Measurements from ENCODE around the gene SPECC1L.

The SPECC1L gene

DNA sequence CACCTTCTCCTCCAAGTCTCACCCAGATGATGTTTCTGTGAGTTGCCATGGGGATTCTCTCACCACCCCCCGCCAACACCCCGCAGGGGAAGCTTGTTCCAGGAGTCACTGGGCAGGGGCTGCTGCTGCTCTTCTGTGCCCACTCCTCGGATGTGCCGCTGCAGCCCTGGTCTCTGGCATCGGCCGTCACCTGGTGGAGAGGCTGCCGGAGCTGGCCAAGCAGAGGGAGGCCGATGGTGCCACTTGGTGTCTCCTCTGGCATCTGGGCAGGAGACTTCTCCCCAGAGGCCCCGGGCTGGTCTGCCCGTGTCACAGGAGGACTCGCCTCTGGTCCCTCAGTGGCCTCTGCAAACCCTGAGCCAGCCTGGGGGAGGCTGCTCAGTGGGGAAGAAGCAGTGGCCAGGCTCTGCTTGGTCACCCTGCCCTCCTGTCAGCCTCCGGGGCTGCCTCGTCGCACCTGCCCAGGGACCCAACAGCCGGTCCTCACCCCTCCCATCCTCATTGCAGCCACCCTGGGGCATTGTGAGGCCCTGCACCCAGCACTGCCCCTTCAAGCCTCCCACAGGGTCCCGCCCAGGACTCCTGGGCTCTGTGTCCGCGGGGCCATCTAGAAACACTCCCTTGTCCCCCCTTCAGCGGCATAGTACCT, 156.3 kb downstream of the SPECC1L start:
- DNase-seq, result peak in 2 of 56 donors; percentile 16 to 17

DNA sequence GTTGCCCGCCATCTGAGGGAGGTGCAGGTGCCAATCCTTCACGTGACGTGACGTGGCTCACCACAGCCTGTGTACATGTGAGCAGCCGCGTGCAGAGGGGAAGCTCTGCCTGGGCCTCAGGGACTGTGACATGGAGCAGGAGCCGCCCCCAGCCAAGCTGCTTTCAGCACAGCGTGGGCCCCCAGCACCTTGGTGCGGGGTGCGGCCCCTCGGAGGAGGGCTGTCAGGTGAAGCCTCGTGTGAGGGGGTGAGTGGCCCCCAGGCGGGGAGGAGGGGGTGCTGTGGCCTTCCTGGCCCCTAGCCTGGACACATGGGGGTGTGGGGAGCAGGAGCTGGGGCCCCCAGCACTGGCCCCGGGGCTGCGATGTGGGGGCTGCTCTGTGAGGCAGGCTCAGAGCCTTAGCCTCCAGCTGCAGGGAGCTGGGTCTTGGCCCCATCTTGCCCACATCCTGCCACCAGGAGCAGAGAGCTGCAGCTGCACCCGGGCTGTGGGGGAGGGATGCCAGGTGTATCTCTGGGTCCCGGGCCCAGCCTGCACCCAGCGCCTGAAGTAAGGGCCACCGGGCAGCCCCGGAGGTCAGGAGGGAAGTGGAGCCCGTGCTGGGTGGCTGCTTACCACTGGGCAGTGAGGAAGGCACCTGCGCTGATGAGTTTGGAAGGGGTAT, 157.0 kb downstream of the SPECC1L start, which contains the start of gene ADORA2A:
ADORA2A (plus strand) TSS at position 100 of the 665 bp plus-strand sequence. CDS start 5,806 bp downstream, outside the sequence.
- peak in 20 of 56 donors; percentile 12 to 69 (median 34) for DNase-seq

DNA sequence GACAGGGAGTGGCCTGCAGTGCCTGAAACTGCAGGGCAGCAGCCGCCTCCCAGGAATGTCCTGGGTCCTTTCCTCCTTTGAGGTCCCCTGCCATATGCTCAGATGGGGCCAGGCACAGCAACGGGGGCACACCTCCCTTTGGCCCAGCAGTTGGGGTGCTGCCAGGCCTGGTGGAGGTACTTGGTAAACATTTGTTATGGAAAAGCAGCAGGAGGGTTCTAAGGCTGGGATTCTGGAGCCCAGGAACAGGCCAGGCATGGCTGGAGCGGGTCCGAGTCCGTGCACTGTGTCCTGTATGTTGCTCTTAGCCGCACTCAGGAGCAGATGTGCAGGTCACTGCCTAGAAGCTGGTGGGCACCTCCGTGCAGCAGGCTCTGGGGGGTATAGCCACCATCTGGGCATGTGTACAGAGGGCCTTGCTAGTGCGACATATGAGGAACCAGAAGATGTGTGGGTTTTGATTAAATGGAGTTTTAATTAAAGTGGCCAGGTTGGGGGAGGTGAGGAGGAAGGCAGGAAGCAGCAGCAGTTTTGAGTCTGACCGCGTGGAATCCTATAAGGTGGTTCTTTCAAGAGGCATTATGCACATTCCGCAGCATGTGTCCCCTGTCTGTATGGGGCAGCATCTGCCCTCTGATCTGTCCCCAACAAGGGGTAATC, 158.2 kb downstream of the SPECC1L start:
- no peak for DNase-seq

DNA sequence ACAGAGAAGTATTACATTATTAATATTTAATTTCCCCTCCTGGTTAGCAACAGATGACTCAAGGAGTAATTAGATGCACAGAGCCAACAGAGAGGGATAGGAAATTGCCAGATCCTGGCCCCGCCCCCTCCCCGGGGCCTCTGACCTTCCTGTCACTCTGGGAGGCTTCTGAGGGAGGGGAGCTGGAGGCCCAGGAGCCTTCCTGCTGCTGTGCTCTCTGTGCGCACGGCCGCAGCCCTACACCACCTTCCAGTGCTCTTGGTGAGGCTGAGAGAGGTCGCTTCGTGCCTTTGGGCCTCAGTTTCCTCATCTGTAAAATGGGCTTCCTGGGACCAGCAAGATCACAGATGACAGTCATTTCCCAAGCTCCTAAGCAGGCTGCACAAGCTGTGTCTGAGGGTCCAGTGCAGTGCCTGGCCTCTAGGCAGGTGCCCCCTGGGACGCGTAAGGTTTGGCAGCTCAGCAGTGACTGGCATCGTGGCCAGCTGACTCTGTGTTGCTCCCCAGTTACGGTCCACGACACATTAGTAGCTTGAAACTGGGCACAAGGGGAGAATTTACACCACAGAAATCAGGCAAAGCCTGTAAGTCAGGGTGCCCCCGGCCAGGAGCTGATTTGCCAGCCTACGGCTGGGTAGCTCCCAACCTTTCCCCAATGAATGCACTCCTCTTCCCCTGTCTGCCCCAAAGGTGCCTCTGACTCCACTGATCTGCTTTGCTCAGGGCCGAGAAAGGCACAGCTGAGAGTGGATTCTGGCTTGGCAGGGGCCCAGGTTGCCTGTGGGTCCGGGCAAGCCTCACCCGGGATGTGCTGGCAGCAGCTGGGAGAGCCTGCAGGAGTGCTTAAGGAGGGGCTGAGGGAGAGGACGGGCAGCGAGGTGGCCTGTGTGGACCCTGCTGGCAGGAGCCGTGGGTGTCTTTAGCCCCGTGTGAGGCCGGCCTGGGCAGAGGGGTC, 159.1 kb downstream of the SPECC1L start:
- DNase-seq, result peak in 4 of 56 donors; percentile 12 to 54 (median 17)

DNA sequence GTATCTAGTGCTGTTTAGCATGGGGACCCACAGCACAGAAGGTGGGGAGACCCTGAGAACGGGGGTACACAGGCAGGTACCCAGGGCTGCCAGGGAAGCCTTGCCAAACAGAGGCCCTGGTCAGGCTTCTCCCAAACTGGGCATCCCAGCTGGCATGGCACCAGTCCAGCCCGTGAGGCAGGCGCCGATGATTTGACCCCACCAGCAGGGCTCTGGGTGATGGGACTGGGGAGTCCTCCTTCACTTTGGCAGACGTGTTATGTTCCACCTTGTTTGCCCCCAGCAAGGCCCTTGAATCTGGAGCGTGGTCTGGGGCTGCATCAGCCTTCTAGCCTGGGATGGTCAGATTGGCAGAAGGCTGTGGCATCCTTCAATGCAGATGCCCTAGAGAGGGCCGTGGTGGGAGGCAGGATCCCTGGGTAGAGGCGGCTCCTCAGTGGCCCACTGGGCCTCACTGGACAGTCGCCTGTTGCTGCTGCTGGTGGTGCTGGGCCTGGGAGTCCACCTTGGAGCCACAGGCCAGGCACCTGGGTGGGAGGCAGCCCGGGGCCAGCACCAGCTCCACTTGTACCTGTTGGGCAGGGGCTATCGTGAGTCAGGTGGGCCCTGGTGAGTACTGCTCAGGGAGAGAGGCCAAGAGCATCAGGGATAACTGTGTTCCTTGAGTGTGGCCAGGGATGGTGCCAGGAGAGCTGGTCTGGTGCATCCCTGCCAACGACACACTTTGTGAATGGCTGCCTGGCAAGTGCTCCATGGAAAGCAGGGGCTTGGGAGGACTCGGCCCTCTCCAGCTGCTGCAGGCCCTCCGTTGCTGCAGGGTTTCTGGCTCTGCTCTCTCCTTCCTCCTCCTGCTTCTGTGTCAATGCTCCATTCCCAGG, 160.0 kb downstream of the SPECC1L start:
- peak in 5 of 56 donors; percentile 9 to 24 (median 11) for DNase-seq

DNA sequence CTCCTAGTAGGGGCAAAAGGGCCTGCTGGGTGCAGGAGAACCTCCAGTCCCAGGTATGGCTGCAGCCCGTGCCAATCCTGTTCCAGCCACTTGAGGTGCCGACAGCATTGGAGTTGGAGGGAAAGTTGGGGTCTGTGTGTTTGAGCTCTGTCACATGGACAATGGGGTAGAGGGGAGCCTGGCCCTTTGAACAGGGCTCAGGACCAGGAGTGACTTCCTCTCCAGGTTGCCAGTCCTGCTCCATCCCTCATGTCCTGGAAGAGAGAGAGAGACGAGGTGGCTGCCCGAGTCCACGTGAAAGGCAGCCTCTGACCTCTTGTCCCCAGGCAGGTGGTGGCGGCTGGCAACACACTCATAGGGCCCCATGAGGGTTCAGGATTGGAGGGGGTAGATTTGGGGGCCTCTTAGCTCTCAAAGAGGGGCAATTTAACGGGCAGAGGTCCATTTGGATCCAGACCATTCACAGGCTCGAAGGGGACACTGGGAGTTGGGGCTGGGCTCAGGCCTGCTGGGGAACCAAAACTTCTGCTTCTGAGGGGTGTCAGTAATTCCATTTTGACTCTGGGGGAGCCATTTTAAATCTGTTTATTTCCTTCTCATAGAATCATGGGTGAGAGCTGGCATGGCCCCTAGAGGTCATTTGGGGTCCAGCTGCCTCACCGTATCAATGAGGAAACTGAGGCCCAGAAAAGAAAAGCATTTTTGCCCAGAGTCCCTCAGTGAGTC, 160.8 kb downstream of the SPECC1L start:
- no peak for DNase-seq

DNA sequence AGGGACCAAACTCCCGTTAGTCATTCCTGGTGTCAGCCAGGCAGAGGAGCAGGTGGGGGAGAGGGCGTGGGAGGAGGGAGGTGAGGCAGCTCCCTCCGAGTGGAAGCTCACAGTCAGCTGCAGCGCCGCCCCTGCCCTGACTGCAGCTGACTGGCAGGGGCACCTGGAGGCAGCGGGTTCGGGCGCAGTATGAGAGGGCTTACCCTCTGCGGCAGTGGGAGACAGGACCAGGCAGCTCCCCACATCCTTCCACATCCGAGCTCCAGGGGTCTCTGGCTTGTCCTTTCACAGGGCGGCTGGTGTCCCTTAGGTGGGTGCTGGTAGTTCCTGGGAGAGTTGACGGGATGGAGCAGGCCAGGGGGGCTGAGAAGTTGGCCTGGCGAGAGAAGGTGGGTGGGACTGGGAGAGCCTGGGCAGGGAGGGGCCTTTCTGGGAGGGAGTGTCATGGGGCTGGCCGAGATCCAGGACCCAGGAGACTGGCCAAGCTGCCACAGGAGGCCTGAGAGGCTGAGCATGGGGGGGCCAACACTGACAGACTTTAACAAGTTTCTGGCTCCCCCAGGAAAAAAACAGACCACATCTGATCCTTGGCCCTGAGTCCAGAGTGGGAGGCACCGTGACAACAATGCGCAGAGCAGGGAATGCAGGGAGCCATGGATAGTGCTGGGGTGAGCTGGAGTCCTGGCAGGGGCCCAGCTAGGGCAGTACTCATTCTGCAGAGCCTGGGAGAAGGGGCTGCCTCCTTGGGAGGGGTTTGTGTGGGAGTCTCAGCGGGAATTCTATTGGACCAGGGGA, 161.6 kb downstream of the SPECC1L start:
- DNase-seq, result peak in 40 of 56 donors; percentile 12 to 86 (median 48)

DNA sequence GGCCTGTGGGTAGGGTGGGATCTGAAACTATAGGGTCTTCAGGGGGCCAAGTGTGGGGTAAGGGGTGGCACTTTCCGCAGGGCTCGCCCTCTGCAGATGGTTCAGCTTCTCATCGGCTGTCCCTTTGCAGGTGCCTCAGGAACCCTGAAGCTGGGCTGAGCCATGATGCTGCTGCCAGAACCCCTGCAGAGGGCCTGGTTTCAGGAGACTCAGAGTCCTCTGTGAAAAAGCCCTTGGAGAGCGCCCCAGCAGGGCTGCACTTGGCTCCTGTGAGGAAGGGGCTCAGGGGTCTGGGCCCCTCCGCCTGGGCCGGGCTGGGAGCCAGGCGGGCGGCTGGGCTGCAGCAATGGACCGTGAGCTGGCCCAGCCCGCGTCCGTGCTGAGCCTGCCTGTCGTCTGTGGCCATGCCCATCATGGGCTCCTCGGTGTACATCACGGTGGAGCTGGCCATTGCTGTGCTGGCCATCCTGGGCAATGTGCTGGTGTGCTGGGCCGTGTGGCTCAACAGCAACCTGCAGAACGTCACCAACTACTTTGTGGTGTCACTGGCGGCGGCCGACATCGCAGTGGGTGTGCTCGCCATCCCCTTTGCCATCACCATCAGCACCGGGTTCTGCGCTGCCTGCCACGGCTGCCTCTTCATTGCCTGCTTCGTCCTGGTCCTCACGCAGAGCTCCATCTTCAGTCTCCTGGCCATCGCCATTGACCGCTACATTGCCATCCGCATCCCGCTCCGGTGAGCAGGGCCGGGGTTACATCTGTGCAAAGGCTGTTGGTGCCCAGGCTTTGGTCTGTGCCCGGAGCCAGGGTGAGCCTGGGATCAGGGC, 162.6 kb downstream of the SPECC1L start:
- no peak for DNase-seq

DNA sequence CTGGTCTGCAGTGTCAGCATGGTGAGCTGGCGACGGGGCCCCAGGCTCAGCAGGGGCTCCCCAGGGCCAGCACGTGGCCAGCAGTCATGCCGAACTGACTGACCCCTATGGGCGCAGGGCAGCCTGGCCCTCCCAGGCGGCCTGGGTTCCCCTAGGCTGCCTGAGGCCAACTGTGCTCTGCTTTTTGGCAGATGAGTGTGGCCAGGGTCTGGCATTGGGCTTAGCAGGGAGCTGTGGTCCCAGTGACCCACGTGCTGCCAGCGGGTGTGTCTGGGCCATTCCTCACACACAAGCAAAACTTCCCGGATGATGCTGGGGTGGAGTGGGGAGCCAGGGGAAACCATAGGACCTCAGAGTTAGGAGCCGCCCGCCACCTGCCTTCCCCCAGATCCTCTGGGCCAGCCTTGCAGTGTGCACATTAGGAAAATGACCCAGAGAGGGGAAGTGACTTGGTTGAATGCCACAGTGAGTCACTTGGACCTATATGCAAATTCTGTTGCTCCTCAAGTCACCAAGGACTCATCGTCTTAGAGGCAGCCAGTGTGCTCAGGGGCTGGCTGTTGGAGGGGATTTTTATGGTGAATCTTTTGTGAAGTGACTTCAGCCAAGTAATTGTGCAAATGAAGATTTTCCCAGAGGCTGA, 163.3 kb downstream of the SPECC1L start:
- no peak for DNase-seq

DNA sequence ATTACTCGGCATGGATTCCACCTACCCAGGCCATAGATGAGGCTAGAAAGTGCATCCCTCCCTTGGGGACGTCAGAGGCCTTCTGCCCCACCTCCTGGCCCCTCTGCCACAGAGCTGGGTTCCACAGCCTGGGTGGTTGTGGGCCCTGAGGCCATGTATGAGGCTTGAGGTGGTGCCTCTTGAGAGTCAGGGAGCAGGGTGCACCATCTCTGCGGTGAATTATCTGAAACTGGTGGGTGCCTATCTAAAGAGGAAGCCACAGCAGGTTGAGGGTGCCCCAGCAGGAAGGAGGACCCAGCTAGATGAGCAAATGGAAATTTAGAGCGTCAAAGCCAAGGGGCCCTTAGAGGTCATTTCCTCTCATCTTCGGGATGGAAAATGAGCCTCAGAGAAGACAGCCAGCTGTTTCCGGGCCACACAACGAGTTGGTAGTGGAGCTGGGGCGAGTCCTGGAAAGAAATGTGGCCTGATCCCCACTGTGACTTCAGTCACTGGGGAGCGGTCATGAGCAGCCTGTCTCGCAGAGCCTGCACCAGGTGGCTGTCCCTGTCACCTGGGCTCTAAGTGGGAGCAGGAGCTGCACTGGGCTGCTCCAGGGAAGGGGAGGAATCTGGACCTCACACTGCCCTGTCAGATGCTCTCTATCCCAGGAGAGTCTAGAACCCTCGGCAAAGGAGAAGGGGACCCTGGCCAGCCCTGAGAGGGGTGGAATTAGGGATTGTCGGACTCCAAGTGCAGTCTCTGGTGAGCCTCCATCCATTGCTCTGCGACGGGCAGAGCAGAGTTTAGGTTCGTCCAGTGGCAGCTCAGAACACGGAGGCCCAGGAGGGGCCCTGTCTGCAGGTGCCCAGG, 164.1 kb downstream of the SPECC1L start:
- no peak for DNase-seq

DNA sequence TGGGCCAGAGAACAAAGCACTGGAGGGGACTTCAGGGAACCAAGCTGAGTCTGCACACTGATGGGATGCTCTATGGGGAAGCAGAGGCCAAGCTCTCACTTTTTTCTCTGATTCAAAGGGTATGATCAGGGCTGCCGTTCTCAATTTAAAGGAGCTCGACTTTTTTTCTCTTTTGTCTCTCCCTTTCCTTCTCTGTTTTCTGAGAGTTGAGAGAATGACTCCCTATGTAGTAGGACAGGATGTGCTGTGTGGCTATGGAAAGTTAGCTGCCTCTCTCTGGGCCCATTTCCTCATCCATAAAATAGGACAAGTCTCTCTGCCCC, 164.7 kb downstream of the SPECC1L start:
- no peak for DNase-seq

DNA sequence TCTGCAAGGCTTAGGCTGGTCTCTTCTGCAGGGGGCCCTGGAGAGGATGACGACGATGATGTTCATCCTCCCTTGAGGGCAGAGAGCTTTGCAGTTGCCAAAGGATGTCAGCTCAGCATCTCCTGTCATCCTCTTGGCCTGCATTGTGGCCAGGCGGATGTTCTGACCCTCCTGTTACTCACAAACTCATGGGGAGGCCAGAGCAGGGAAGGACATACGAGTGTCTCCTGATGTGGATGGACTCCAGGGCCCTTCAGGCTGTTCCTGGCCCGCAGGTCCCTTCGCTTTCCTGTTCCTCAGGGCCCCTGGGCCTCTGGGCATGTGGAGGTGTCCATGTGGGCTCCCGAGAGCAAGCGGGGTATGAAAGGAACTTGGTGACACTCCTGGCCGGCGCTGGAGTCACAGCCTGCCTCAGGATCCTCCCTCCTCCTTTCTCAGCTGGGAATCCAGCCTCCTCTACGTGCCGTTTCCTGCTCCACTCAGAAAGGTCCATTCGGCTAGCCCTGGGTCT, 165.3 kb downstream of the SPECC1L start:
- DNase-seq, result no peak

DNA sequence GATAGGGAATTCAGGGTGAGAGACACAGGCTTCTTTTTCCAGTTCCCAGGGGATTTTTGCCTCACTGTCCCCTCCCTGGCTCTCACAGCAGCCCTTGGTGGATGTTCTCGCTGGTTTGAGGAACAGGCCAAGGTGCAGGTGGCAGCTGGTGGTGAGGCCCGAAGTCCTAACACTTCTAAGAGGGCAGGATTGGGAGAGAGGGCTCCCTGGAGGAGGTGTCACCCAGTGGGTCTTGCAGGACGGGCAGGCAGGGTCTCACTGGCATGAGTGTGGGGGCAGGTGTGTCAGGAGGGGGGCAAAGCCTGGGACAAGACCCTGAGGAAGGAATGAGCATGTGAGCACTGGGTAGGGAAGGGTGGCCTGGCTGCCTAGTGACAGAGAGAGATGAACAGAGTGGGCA, 165.9 kb downstream of the SPECC1L start:
- no peak for DNase-seq

DNA sequence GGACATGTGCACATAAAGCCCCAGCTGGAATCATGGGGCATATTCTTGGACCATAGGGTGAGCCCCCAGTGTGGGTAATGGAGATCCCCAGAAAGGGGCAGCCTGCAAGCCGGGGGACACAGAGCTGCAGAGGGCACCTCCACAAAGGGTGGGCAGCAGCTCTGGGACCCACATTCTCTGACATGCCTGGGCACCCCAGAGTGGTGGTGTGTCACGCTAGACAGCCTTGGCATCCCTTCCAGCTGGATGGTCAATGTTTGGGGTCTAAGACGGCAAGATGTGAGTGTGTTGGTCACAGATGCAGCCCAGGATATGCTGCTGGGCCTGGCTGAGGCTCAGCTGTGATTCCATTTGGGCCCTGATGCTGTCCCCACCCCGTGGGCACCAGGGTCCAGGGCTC, 166.5 kb downstream of the SPECC1L start:
- DNase-seq, result no peak

DNA sequence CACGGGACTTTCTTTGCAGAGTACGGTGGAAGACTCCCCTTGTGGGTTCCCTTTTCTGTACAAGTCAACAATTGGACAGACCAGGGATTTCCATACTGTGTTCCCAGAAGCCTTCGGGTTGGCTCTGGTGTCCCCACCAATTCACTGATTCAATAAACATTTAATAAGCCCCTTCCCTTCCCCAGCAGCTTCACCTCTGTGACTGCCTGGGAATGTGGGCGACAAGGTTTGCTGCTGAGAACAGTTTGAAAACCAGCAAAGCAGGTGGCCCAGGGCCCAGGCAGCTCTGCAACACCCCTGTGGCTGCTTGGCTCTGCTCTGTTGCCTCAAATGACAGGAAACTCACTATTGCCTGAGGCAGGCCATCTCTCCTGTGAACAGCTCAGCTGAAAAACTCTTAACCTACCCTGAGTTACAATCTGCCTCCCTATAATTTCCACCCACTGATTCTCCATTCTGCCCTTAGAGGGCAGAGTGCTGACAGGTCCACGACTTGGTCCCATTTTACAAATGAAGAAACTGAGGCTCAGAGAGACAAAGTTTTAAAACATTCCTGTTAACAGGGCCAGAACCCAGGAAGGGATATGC, 167.2 kb downstream of the SPECC1L start:
- DNase-seq, result no peak

DNA sequence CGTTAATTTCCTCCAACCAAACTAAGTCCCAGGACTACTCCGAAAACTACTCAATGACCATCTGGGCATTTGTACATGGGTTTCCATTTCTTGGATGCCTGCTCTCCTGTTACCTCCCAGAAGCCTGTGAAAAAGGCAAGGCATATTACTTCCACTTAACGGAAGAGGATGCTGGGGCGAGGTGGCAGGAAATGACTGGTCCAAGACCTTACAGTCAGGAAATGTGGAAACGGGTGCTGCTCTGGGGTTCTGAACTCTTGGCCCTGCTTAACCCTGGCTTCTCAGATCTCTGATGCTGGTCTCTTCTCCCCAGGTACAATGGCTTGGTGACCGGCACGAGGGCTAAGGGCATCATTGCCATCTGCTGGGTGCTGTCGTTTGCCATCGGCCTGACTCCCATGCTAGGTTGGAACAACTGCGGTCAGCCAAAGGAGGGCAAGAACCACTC, 169.7 kb downstream of the SPECC1L start:
- DNase-seq, result no peak

All from nucleus accumbens (tissue), 56 donors.